ENCODE results near the gene MSANTD2. TPM values are rescaled to one million over a fixed set of nuclear protein-coding genes. Genes with fewer than 3 reads are reported as not detected.

Gene MSANTD2
- polyA plus RNA-seq, 1 of the 3 experiments (the other 2 are of a cell fraction): 6.4 TPM

DNA sequence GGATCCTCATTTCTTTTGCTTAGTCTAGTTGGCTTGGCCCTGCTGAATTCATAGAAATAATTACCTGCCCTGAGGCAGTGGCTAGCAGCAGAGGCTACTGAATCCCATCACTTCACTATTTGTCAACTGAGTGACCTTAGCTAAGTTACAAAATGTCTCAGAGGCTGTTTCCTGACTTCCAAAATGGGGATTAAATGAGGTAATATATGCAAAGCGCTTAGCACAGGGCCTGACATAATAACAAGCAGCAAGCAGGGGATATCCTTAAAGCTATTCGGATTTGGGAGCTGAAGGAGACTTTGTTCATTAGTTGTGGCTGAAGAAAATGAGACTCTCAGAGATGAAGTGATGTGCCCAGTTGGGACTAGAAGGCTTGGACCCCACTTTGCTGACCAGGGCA, 57.7 kb downstream of the MSANTD2 start:
- H3K9me3 ChIP-seq: no peaks in the 10 kb centered on the region
- POLR2A ChIA-PET: no interaction called here
- H3K9me2 ChIP-seq: no peaks in the 10 kb centered on the region
- no peaks in the 10 kb centered on the region for H3K79me2 ChIP-seq (ENCODE audit: insufficient read depth)
- H3K9ac ChIP-seq: no peak overlapping the region
- H3K27ac ChIP-seq (ENCODE audit: low read depth in 2 of 2, low read length in 1 of 2): no peak overlapping the region
- TF ChIP-seq JUND (IDR thresholded peaks at IDR 0.05) (no peak), TCF12 (IDR thresholded peaks at IDR 0.05) (no peak), RCOR1 (IDR thresholded peaks at IDR 0.05; ENCODE audit: low read length) (no peak), NFIC (IDR thresholded peaks at IDR 0.05; ENCODE audit: borderline replicate concordance) (no peak), POLR2AphosphoS5 (IDR thresholded peaks at IDR 0.05; ENCODE audit: low read depth, low read length) (no peak), RAD21 (IDR thresholded peaks at IDR 0.05; ENCODE audit: low read length) (no peak), GATA2 (CRISPR knock-in tag; IDR thresholded peaks at IDR 0.05) (no peak), GABPA (IDR thresholded peaks at IDR 0.05; ENCODE audit: low read depth) (no peak), ELF1 (IDR thresholded peaks at IDR 0.05) (no peak), CHD2 (IDR thresholded peaks at IDR 0.05; ENCODE audit: low read length, partially characterized antibody) (no peak), MEF2A (IDR thresholded peaks at IDR 0.05; ENCODE audit: borderline replicate concordance, low read depth) (no peak), FOXM1 (IDR thresholded peaks at IDR 0.05; ENCODE audit: low read depth) (no peak)
- TF ChIP-seq, protein P1, sequence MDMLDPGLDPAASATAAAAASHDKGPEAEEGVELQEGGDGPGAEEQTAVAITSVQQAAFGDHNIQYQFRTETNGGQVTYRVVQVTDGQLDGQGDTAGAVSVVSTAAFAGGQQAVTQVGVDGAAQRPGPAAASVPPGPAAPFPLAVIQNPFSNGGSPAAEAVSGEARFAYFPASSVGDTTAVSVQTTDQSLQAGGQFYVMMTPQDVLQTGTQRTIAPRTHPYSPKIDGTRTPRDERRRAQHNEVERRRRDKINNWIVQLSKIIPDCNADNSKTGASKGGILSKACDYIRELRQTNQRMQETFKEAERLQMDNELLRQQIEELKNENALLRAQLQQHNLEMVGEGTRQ (IDR thresholded peaks at IDR 0.05; ENCODE audit: borderline replicate concordance, low read depth, low read length): no peak
- TF ChIP-seq, protein P2, sequence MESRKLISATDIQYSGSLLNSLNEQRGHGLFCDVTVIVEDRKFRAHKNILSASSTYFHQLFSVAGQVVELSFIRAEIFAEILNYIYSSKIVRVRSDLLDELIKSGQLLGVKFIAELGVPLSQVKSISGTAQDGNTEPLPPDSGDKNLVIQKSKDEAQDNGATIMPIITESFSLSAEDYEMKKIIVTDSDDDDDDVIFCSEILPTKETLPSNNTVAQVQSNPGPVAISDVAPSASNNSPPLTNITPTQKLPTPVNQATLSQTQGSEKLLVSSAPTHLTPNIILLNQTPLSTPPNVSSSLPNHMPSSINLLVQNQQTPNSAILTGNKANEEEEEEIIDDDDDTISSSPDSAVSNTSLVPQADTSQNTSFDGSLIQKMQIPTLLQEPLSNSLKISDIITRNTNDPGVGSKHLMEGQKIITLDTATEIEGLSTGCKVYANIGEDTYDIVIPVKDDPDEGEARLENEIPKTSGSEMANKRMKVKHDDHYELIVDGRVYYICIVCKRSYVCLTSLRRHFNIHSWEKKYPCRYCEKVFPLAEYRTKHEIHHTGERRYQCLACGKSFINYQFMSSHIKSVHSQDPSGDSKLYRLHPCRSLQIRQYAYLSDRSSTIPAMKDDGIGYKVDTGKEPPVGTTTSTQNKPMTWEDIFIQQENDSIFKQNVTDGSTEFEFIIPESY (IDR thresholded peaks at IDR 0.05; ENCODE audit: borderline replicate concordance, low read depth): no peak
- TF ChIP-seq, protein P3, sequence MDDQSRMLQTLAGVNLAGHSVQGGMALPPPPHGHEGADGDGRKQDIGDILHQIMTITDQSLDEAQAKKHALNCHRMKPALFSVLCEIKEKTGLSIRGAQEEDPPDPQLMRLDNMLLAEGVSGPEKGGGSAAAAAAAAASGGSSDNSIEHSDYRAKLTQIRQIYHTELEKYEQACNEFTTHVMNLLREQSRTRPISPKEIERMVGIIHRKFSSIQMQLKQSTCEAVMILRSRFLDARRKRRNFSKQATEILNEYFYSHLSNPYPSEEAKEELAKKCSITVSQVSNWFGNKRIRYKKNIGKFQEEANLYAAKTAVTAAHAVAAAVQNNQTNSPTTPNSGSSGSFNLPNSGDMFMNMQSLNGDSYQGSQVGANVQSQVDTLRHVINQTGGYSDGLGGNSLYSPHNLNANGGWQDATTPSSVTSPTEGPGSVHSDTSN (IDR thresholded peaks at IDR 0.05): no peak
- TF ChIP-seq, protein P4, sequence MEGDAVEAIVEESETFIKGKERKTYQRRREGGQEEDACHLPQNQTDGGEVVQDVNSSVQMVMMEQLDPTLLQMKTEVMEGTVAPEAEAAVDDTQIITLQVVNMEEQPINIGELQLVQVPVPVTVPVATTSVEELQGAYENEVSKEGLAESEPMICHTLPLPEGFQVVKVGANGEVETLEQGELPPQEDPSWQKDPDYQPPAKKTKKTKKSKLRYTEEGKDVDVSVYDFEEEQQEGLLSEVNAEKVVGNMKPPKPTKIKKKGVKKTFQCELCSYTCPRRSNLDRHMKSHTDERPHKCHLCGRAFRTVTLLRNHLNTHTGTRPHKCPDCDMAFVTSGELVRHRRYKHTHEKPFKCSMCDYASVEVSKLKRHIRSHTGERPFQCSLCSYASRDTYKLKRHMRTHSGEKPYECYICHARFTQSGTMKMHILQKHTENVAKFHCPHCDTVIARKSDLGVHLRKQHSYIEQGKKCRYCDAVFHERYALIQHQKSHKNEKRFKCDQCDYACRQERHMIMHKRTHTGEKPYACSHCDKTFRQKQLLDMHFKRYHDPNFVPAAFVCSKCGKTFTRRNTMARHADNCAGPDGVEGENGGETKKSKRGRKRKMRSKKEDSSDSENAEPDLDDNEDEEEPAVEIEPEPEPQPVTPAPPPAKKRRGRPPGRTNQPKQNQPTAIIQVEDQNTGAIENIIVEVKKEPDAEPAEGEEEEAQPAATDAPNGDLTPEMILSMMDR (IDR thresholded peaks at IDR 0.05): no peak
- TF ChIP-seq, protein P5, sequence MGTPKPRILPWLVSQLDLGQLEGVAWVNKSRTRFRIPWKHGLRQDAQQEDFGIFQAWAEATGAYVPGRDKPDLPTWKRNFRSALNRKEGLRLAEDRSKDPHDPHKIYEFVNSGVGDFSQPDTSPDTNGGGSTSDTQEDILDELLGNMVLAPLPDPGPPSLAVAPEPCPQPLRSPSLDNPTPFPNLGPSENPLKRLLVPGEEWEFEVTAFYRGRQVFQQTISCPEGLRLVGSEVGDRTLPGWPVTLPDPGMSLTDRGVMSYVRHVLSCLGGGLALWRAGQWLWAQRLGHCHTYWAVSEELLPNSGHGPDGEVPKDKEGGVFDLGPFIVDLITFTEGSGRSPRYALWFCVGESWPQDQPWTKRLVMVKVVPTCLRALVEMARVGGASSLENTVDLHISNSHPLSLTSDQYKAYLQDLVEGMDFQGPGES (IDR thresholded peaks at IDR 0.05; ENCODE audit: low read depth, low read length): no peak
- H3K4me2 ChIP-seq: no peak overlapping the region
- peaks cover 0 to 12% of the 10 kb centered on the region in 2 experiments; a peak in 2 of 4 replicates for H3K4me1 ChIP-seq (ENCODE audit: control insufficient read depth in 1 of 2, insufficient read depth in 2 of 2, low read depth in 1 of 2, low read length in 1 of 2)
- 67% methylated on average over 2 of the region's 2 CpGs for WGBS (ENCODE audit: low lambda C conversion rate)
- peaks cover 3% of the 10 kb centered on the region for H3F3A ChIP-seq (replicated peaks; ENCODE audit: insufficient read depth)
- DNase-seq: no peak
- H3K36me3 ChIP-seq (replicated peaks in 1 of 2; ENCODE audit: control insufficient read depth in 1 of 2, insufficient read depth in 2 of 2, low read length in 1 of 2): no peaks in the 10 kb centered on the region
- H3K27me3 ChIP-seq (ENCODE audit: insufficient read depth): no peaks in the 10 kb centered on the region
- H2AFZ ChIP-seq (ENCODE audit: low read depth): no peak overlapping the region
- CTCF ChIA-PET: interaction anchor here (0.8 to 1.9 kb wide), 4 partner anchors 15 to 125 kb away, joined by 3 to 4 read pairs (median 3); no protein-coding TSS in a partner anchor
- no peak overlapping the region for H3K4me3 ChIP-seq (ENCODE audit: low read depth in 2 of 2, low read length in 1 of 2)
- no peaks in the 10 kb centered on the region for H4K20me1 ChIP-seq (ENCODE audit: insufficient read depth)

Data from SK-N-SH (cell line).